ENCODE data around the gene RALY. TPM values are rescaled to one million over a fixed set of nuclear protein-coding genes. Genes with fewer than 3 reads are reported as not detected.

Gene RALY
- polyA plus RNA-seq, 2 of the 4 experiments (the other 2 are of a cell fraction), result 63.4 to 102 TPM

DNA sequence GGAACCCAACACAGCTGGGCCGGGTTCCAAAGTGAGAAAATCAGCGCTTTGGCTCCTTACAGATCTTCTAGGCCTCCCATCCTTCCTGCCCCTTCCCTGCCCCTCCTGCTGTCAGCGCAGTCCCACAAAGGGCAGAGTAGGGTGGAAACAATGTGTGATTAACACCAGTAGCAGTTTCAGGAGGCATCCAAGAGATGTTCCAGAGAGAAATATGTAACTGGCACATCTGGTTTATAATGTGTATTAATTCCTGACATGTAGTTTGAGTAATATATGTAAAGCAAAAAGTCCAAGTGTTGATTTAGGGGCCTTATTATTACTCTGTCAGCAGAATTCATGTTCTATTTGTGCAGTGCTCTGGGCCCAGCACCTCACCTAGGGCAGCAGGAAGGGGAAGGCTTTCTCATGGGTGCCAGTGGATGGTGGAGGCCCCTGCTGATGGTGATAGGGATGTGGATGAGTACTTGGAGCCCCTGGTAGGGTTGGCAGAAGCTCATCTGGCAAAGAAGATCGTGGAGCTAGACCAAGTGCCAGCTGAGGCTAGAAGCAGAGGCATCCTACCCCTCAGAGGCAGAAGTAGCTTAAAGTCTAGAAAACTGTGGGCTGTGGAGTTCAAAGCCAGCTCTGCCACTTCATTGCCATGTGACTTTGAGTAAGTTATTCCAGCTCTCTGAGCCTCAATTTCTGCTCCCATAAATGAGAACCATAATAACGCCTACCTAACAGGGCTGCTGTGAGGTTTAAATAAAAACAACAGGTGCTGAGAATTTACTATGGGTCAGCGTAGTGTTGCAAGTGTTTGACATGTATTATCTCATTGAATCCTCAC, 22.4 kb upstream of the RALY start:
- no peak for TF ChIP-seq CHD4 (IDR thresholded peaks at IDR 0.05; ENCODE audit: borderline replicate concordance)
- peak; percentile 58 for TF ChIP-seq MAFK (IDR thresholded peaks at IDR 0.05; ENCODE audit: partially characterized antibody)

DNA sequence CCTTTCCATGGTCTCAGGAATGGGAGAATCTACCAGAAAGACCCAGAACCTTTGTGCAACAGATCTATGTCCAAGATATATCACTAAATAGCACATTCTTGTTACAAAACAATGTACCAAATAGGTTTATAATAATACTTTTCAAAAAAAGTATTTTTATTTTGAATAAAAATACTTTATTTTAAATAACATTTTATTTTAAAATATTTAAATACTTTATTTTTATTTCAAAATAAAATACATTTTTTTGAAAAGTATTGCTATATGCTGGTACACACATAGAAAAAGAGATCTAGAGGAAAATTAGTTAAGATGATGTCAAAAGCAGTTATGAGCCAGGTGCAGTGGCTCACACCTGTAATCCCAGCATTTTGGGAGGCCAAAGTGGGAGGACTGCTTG, 16.8 kb upstream of the RALY start:
- ATAC-seq (no peak), FAIRE-seq (no peak), DNase-seq (ENCODE audit: low read depth in 1 of 2, low spot score in 1 of 2) (no peak)
- ChIA-PET CTCF (no interaction called here), POLR2A (no interaction called here)
- no peak for TF ChIP-seq MYC (IDR thresholded peaks at IDR 0.05; ENCODE audit: borderline replicate concordance, low read length)
- TF ChIP-seq RNF2 (IDR thresholded peaks at IDR 0.05; ENCODE audit: borderline replicate concordance, low read depth), result no peak
- Histone ChIP-seq H3K4me3 (no peak overlapping the region), H3K4me2 (no peak overlapping the region), H3K9me3 (peaks cover 5% of the 10 kb centered on the region; the same call in 1 of the 3 replicates), H3K4me1 (no peaks in the 10 kb centered on the region), H3K27ac (no peak overlapping the region)

More for the DNA sequence above, 22.4 kb upstream of the RALY start:
- CTCF ChIA-PET, result interaction anchor here (1.7 kb wide), 1 partner anchor 10 kb away, joined by 9 read pairs; no protein-coding TSS in a partner anchor
- no peak overlapping the region for H3K27ac ChIP-seq
- POLR2A ChIA-PET, result no interaction called here
- no peak for ATAC-seq
- no peak for FAIRE-seq
- no peak overlapping the region for H3K4me2 ChIP-seq
- no peak for DNase-seq (ENCODE audit: low read depth in 1 of 2, low spot score in 1 of 2)
- H3K4me3 ChIP-seq, result no peak overlapping the region
- H3K4me1 ChIP-seq, result no peaks in the 10 kb centered on the region
- H3K9me3 ChIP-seq, result peaks cover 6% of the 10 kb centered on the region; the same call in 2 of the 3 replicates
- 57% methylated on average over 6 of the region's 6 CpGs for WGBS (ENCODE audit: missing lambda C conversion rate)

DNA sequence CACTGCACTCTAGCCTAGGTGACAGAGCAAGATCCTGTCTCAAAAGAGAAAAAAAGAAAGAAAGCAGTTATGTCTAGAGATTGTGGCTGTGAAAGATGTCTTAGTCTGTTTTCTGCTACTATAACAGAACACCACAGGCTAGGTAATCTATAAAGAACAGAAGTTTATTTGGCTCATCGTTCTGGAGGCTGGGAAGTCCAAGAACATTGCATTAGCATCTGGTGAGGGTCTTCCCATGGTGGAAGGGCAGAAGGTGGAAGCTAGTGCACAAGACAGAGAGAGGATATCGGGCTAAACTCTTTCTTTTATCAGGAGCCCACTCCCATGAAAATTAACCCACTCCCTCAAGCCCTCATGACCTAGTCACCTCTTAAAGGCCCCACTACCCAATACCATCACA, 16.2 kb upstream of the RALY start:
- ChIA-PET POLR2A (no interaction called here), CTCF (no interaction called here)
- ATAC-seq (no peak), FAIRE-seq (no peak), DNase-seq (ENCODE audit: low read depth in 1 of 2, low spot score in 1 of 2) (no peak)
- TF ChIP-seq JUNB (IDR thresholded peaks at IDR 0.05), result no peak
- no peak for TF ChIP-seq KDM1A (IDR thresholded peaks at IDR 0.05; ENCODE audit: low read depth)
- no peak for TF ChIP-seq ZFP36 (IDR thresholded peaks at IDR 0.05; ENCODE audit: borderline replicate concordance, partially characterized antibody)
- TF ChIP-seq EHMT2 (IDR thresholded peaks at IDR 0.05; ENCODE audit: low read depth), result no peak
- no peak for TF ChIP-seq FOSB (CRISPR knock-in tag; IDR thresholded peaks at IDR 0.05)
- no peak for TF ChIP-seq CBX8 (IDR thresholded peaks at IDR 0.05)
- no peak for TF ChIP-seq RNF2 (IDR thresholded peaks at IDR 0.05; ENCODE audit: borderline replicate concordance, low read depth)
- TF ChIP-seq EHF (CRISPR knock-in tag; IDR thresholded peaks at IDR 0.05), result no peak
- TF ChIP-seq ZSCAN20 (CRISPR knock-in tag; IDR thresholded peaks at IDR 0.05), result no peak
- TF ChIP-seq, protein P1, sequence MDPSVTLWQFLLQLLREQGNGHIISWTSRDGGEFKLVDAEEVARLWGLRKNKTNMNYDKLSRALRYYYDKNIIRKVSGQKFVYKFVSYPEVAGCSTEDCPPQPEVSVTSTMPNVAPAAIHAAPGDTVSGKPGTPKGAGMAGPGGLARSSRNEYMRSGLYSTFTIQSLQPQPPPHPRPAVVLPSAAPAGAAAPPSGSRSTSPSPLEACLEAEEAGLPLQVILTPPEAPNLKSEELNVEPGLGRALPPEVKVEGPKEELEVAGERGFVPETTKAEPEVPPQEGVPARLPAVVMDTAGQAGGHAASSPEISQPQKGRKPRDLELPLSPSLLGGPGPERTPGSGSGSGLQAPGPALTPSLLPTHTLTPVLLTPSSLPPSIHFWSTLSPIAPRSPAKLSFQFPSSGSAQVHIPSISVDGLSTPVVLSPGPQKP (IDR thresholded peaks at IDR 0.05; ENCODE audit: low read depth, low read length), result no peak
- no peak for TF ChIP-seq FOXS1 (CRISPR knock-in tag; IDR thresholded peaks at IDR 0.05)
- TF ChIP-seq CHD2 (IDR thresholded peaks at IDR 0.05; ENCODE audit: low read length, partially characterized antibody), result no peak
- TF ChIP-seq, protein P2, sequence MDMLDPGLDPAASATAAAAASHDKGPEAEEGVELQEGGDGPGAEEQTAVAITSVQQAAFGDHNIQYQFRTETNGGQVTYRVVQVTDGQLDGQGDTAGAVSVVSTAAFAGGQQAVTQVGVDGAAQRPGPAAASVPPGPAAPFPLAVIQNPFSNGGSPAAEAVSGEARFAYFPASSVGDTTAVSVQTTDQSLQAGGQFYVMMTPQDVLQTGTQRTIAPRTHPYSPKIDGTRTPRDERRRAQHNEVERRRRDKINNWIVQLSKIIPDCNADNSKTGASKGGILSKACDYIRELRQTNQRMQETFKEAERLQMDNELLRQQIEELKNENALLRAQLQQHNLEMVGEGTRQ (IDR thresholded peaks at IDR 0.05), result no peak
- TF ChIP-seq, protein P3, sequence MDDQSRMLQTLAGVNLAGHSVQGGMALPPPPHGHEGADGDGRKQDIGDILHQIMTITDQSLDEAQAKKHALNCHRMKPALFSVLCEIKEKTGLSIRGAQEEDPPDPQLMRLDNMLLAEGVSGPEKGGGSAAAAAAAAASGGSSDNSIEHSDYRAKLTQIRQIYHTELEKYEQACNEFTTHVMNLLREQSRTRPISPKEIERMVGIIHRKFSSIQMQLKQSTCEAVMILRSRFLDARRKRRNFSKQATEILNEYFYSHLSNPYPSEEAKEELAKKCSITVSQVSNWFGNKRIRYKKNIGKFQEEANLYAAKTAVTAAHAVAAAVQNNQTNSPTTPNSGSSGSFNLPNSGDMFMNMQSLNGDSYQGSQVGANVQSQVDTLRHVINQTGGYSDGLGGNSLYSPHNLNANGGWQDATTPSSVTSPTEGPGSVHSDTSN (IDR thresholded peaks at IDR 0.05), result no peak
- TF ChIP-seq CEBPB (IDR thresholded peaks at IDR 0.05), result no peak
- TF ChIP-seq RFX5 (IDR thresholded peaks at IDR 0.05), result no peak
- TF ChIP-seq HDAC2 (IDR thresholded peaks at IDR 0.05), result no peak
- TF ChIP-seq RARB (CRISPR knock-in tag; IDR thresholded peaks at IDR 0.05), result no peak
- no peak for TF ChIP-seq RCOR1 (IDR thresholded peaks at IDR 0.05; ENCODE audit: low read depth, low read length)
- 18% methylated on average over 2 of the region's 2 CpGs for WGBS (ENCODE audit: missing lambda C conversion rate)
- Histone ChIP-seq H3K9me3 (peaks cover 5% of the 10 kb centered on the region; the same call in 1 of the 3 replicates), H3K4me1 (no peaks in the 10 kb centered on the region), H3K27ac (no peak overlapping the region), H3K4me3 (no peak overlapping the region), H3K4me2 (no peak overlapping the region)
